ENCODE data around the gene IQCF6.

DNA sequence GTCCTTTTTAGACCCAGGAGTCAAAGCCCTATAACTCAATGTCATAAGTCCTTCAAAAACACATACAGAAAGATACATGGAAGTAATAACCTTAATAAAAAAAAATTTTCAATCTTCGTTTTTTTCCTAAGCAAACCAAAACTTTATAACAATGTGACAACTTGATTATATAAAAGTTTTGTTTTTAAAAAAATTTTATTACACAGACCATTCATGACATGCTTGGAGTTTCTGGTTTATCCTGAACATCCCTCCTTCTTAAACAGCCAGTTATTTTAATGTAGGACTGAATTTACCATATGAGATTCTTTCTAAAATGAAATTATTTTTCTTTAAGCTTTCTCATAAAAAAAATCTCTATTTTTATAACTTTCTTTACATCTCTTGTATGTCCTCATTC is 30.7 kb downstream of the IQCF6 start:
- TF ChIP-seq CTCF (IDR thresholded peaks at IDR 0.05) (no peak), POLR2AphosphoS5 (IDR thresholded peaks at IDR 0.05) (no peak), POLR2A (IDR thresholded peaks at IDR 0.05) (no peak), EP300 (IDR thresholded peaks at IDR 0.05) (no peak)

Data from suprapubic skin (tissue), 4 donors.